GM18498 (cell line): Measurements from ENCODE around the gene ZNF205.

Experiments
- ATAC-seq: cut with Tn5 transposase; IDR thresholded peaks from one replicate; pipeline ENCODE4 v1.9.1; 2021; ENCODE audit warnings: mild to moderate bottlenecking, moderate library complexity; ENCODE audit not compliant: unreplicated experiment

Gene ZNF205

GRCh38 chr16:3084969-3085670 is 27.3 kb upstream of the ZNF205 start:
- no peak for ATAC-seq

- ATAC-seq, result no peak
Observed at GRCh38 chr16:3085868-3086595, 26.4 kb upstream of the ZNF205 start.

GRCh38 chr16:3086596-3087242 is 25.7 kb upstream of the ZNF205 start:
- ATAC-seq, result no peak

- no peak for ATAC-seq
Observed at GRCh38 chr16:3087243-3088235, 24.8 kb upstream of the ZNF205 start.

- ATAC-seq, result no peak
Observed at GRCh38 chr16:3088450-3088849, 23.9 kb upstream of the ZNF205 start.

GRCh38 chr16:3088925-3089716 is 23.3 kb upstream of the ZNF205 start:
- ATAC-seq, result no peak

- ATAC-seq, result no peak
Observed at GRCh38 chr16:3089717-3090592, 22.4 kb upstream of the ZNF205 start.

GRCh38 chr16:3091551-3091950 is 20.8 kb upstream of the ZNF205 start:
- ATAC-seq, result no peak

GRCh38 chr16:3092501-3092941 is 19.9 kb upstream of the ZNF205 start:
- no peak for ATAC-seq

- ATAC-seq, result no peak
Observed at GRCh38 chr16:3094289-3095027, 17.9 kb upstream of the ZNF205 start.

GRCh38 chr16:3095869-3096268 is 16.5 kb upstream of the ZNF205 start:
- ATAC-seq, result peak; percentile 55

- no peak for ATAC-seq
Observed at GRCh38 chr16:3096362-3096761, 16.0 kb upstream of the ZNF205 start.

- no peak for ATAC-seq
Observed at GRCh38 chr16:3097266-3097665, 15.1 kb upstream of the ZNF205 start.

- ATAC-seq, result no peak
Observed at GRCh38 chr16:3098459-3099394, 13.7 kb upstream of the ZNF205 start, which contains the start of gene ZSCAN10. Gene ZSCAN10, minus strand, starts transcription at chr16:3099294. Its CDS starts 6,357 bp downstream, at chr16:3092937.

- ATAC-seq, result no peak
Observed at GRCh38 chr16:3099395-3099731, 13.0 kb upstream of the ZNF205 start.

GRCh38 chr16:3099732-3100499 is 12.5 kb upstream of the ZNF205 start:
- ATAC-seq, result peak; percentile 64
